Activated CD8-positive, alpha-beta T cell treated with anti-CD3 and anti-CD28 coated beads for 36 hours (primary cell): ENCODE data around the gene NTMT2. TPM values are rescaled to one million over a fixed set of nuclear protein-coding genes. Genes with fewer than 3 reads are reported as not detected.

Experiments
- ATAC-seq: fragments of 200-7000 bp; cut with Tn5 transposase; one replicate; pipeline ENCODE4 v1.10.0; 2021; ENCODE audit warnings: mild to moderate bottlenecking, moderate library complexity
- CTCF ChIA-PET: fragments of 350-600 bp; sonication (Branson Sonifier 250); formaldehyde crosslinking; loops from one replicate; lab custom pipeline; 2021; ENCODE audit warnings: antibody characterized with exemption; lab: Charles Lee
- POLR2A ChIA-PET: fragments of 350-600 bp; sonication (Branson Sonifier 250); formaldehyde crosslinking; loops from one replicate; lab custom pipeline; 2021; ENCODE audit warnings: antibody characterized with exemption; lab: Charles Lee
- DNase-seq: peaks from one replicate; pipeline ENCODE4 v3.0.0-alpha.2; 2020
- H3K27ac Mint-ChIP-seq: one replicate; pipeline ENCODE4 v1.8.0; 2021; ENCODE audit warnings: mild to moderate bottlenecking, mixed read lengths
- H3K27me3 Mint-ChIP-seq: one replicate; pipeline ENCODE4 v1.8.0; 2021; ENCODE audit warnings: mixed read lengths
- H3K36me3 Mint-ChIP-seq: one replicate; pipeline ENCODE4 v1.8.0; 2021; ENCODE audit warnings: low read depth, mixed read lengths
- H3K4me1 Mint-ChIP-seq: one replicate; pipeline ENCODE4 v1.8.0; 2021; ENCODE audit warnings: low read depth, mixed read lengths
- H3K4me3 Mint-ChIP-seq: one replicate; pipeline ENCODE4 v1.8.0; 2021; ENCODE audit warnings: mild to moderate bottlenecking, moderate library complexity, mixed read lengths
- H3K9me3 Mint-ChIP-seq: one replicate; pipeline ENCODE4 v1.8.0; 2021; ENCODE audit warnings: mixed read lengths
- intact Hi-C: fragments of 100-400 bp; cut with micrococcal nuclease; formaldehyde crosslinking; loops from one replicate; pipeline ENCODE4 v1.10.0; 2022
- total RNA-seq, 2 experiments: library from RNA; stranded (reverse); gene quantifications; one replicate each; pipeline ENCODE4 v1.2.3, GENCODE V29; 2021
- TF ChIP-seq, protein P1 (sequence below): fragments of 200-600 bp; IDR thresholded peaks from one replicate; pipeline ENCODE4 v1.8.0; 2022; ENCODE audit warnings: antibody characterized with exemption, mild to moderate bottlenecking

Gene NTMT2
- total RNA-seq, 2 experiments from 2014 or later, result not detected

DNA sequence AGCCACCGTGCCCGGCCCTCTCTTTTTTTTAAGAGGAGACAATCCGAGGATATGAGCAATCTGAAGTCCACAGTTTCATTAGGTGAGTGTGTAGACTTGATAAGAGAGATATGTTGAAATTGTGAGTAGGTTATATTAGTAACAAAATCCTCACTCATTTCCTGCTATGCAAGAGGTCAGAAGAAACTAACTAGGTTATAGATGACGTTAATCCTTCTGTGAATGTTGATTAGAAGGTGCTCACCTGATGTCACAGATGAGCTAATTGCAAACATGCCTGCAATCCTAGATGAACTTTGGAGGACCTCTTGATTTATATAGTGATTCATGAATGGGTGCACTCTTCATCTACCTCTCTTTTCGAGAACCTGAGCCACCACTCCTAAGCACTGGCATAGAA is 29.3 kb downstream of the NTMT2 start:
- Mint-ChIP-seq H3K27me3 (peaks cover 4% of the 10 kb centered on the region), H3K27ac (no peak overlapping the region), H3K4me1 (no peaks in the 10 kb centered on the region), H3K9me3 (peaks cover 9% of the 10 kb centered on the region), H3K4me3 (no peak overlapping the region), H3K36me3 (no peaks in the 10 kb centered on the region)
- no peak for DNase-seq
- TF ChIP-seq, protein P1, sequence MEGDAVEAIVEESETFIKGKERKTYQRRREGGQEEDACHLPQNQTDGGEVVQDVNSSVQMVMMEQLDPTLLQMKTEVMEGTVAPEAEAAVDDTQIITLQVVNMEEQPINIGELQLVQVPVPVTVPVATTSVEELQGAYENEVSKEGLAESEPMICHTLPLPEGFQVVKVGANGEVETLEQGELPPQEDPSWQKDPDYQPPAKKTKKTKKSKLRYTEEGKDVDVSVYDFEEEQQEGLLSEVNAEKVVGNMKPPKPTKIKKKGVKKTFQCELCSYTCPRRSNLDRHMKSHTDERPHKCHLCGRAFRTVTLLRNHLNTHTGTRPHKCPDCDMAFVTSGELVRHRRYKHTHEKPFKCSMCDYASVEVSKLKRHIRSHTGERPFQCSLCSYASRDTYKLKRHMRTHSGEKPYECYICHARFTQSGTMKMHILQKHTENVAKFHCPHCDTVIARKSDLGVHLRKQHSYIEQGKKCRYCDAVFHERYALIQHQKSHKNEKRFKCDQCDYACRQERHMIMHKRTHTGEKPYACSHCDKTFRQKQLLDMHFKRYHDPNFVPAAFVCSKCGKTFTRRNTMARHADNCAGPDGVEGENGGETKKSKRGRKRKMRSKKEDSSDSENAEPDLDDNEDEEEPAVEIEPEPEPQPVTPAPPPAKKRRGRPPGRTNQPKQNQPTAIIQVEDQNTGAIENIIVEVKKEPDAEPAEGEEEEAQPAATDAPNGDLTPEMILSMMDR, result no peak
- intact Hi-C loops, result no loop called here
- no peak for ATAC-seq
- CTCF ChIA-PET, result no interaction called here
- POLR2A ChIA-PET, result no interaction called here

DNA sequence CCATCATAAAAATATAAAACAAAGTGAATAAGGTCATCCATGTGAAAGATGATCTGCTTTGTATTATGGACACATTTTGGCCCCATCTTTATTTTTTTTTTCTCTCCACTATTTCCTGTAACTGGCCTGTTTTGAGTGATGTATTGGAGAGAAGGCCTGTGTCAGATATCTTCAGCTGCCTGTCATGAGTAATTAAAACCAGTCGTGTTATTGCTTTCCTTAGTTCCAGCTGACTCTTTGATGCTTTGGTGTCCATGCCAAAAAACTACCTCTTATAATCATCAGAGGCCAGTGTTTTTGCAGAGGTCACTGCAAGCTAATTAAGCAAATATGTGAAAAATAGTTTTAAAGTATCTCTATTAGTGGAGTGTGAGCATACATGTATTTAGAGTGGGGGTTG is 29.7 kb downstream of the NTMT2 start:
- H3K36me3 Mint-ChIP-seq, result no peaks in the 10 kb centered on the region
- intact Hi-C loops, result no loop called here
- no peaks in the 10 kb centered on the region for H3K4me1 Mint-ChIP-seq
- CTCF ChIA-PET, result no interaction called here
- no peak overlapping the region for H3K4me3 Mint-ChIP-seq
- ATAC-seq (no peak), DNase-seq (no peak)
- TF ChIP-seq, protein P1, result no peak
- peaks cover 4% of the 10 kb centered on the region for H3K27me3 Mint-ChIP-seq
- H3K9me3 Mint-ChIP-seq, result peaks cover 8% of the 10 kb centered on the region
- POLR2A ChIA-PET, result no interaction called here
- H3K27ac Mint-ChIP-seq, result no peak overlapping the region

DNA sequence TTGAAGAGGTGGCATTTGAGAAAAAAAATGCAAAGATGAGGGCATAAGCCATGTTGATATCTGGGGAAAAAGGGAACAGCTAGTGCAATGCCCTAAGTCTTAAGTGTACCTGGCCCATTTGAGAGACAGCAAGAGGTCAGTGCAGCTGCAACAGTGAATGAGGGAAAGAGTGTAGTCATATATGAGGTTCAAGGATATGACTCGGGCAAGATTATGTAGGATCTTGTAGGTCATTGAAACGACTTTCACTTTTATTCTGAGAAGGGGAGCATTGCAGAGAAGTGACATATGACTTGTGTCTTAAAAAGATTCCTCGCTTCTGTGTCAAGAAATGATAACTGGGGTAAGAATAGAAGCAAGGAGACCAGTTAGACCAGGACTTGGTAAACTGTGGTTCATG is 31.0 kb downstream of the NTMT2 start:
- no peak for ATAC-seq
- H3K36me3 Mint-ChIP-seq, result no peaks in the 10 kb centered on the region
- H3K4me3 Mint-ChIP-seq, result no peak overlapping the region
- POLR2A ChIA-PET, result no interaction called here
- CTCF ChIA-PET, result no interaction called here
- H3K27me3 Mint-ChIP-seq, result peaks cover 4% of the 10 kb centered on the region
- peaks cover 3% of the 10 kb centered on the region for H3K9me3 Mint-ChIP-seq
- H3K27ac Mint-ChIP-seq, result no peak overlapping the region
- no peaks in the 10 kb centered on the region for H3K4me1 Mint-ChIP-seq
- intact Hi-C loops, result no loop called here
- no peak for DNase-seq
- TF ChIP-seq, protein P1, result no peak

DNA sequence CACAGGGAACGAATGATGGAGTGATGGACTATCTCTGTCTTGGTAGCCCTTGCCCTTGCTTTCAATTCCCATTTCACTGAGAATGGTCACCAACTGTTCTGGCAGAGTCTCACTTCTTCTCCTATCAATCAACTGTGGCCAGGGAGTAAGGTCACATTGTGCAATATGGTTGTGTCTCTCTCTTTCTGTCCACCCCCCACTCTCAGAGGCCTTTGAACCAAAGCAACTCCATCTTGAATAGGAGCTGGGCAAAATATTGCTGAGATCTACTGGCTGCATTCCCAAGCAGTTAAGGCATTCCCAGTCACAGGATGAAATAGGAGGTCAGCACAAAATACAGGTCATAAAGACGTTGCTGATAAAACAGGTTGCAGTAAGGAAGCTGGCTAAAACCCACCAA is 36.7 kb downstream of the NTMT2 start:
- intact Hi-C loops, result no loop called here
- Mint-ChIP-seq H3K9me3 (no peaks in the 10 kb centered on the region), H3K27me3 (no peaks in the 10 kb centered on the region), H3K4me3 (no peak overlapping the region), H3K4me1 (no peaks in the 10 kb centered on the region), H3K36me3 (no peaks in the 10 kb centered on the region), H3K27ac (no peak overlapping the region)
- DNase-seq (no peak), ATAC-seq (no peak)
- TF ChIP-seq, protein P1, result no peak
- CTCF ChIA-PET, result no interaction called here
- POLR2A ChIA-PET, result no interaction called here

DNA sequence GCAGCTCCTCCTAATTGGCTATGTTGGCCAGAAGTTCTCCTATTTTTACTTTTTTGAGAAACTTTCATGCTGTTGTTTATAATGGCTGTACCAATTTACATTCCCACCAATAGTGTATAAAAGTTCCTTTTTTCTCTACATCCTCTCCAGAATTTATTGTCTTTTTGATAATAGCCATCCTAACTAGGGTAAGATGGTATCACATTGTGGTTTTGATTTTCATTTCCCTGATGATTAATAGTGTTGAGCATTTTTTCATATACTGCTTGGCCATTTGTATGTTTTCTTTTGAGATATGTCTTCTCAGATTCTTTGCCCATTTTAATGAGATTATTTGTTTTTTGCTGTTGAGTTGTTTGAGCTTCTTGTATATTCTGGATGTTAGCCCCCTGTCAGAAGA is 46.8 kb downstream of the NTMT2 start:
- DNase-seq, result no peak
- Mint-ChIP-seq H3K9me3 (peaks cover 4% of the 10 kb centered on the region), H3K36me3 (no peaks in the 10 kb centered on the region), H3K27ac (no peak overlapping the region), H3K27me3 (peaks cover 7% of the 10 kb centered on the region), H3K4me3 (no peak overlapping the region), H3K4me1 (no peaks in the 10 kb centered on the region)
- intact Hi-C loops, result no loop called here
- ATAC-seq, result no peak
- TF ChIP-seq, protein P1, result no peak
- CTCF ChIA-PET, result no interaction called here
- POLR2A ChIA-PET, result no interaction called here
